K562 (cell line): Measurements from ENCODE around the gene SLC44A5. TPM values are rescaled to one million over a fixed set of nuclear protein-coding genes. Genes with fewer than 3 reads are reported as not detected.

Experiments used
- BRF1 ChIP-seq: IDR thresholded peaks from 3 replicates; pipeline ENCODE4 v1.6.1; 2011; ENCODE audit warnings: borderline replicate concordance, mild to moderate bottlenecking; ENCODE audit not compliant: insufficient read length; ENCODE audit errors: extremely low read depth
- CBFA2T2 ChIP-seq: fragments of 450-650 bp; conservative IDR thresholded peaks from 2 replicates; pipeline ENCODE4 v1.6.1; 2017; ENCODE audit warnings: mild to moderate bottlenecking
- DIDO1 ChIP-seq: fragments of 450-650 bp; IDR thresholded peaks from 2 replicates; pipeline ENCODE4 v1.6.1; 2016; ENCODE audit warnings: low read depth, missing biosample characterization, missing genetic modification characterization
- ELF1 ChIP-seq: fragments of 200-800 bp; sonication (Bioruptor generic); IDR thresholded peaks from 2 replicates; pipeline ENCODE4 v1.6.1; 2016; ENCODE audit warnings: missing genetic modification characterization, missing compliant biosample characterization
- FOXM1 ChIP-seq, 2 experiments: fragments of 450-650 bp in 1 of 2; sonication (generic) in 1 of 2; formaldehyde crosslinking in 1 of 2; IDR thresholded peaks; 2 replicates each; pipeline versions ENCODE4 v1.6.1 to v1.9.0; 2017 to 2022; ENCODE audit warnings: low read depth in 2 of 2, mild to moderate bottlenecking in 2 of 2, missing genetic modification reagents in 1 of 2, moderate library complexity in 1 of 2
- KLF13 ChIP-seq: fragments of 450-650 bp; IDR thresholded peaks from 2 replicates; pipeline ENCODE4 v1.6.1; 2016; ENCODE audit warnings: missing genetic modification characterization, low read depth, mild to moderate bottlenecking, missing compliant biosample characterization, moderate library complexity, borderline replicate concordance
- NFYB ChIP-seq: IDR thresholded peaks from 2 replicates; pipeline ENCODE4 v1.6.1; 2011; ENCODE audit warnings: mild to moderate bottlenecking, moderate library complexity; ENCODE audit not compliant: insufficient read length; ENCODE audit errors: extremely low read depth
- NUFIP1 ChIP-seq: fragments of 450-650 bp; IDR thresholded peaks from 2 replicates; pipeline ENCODE4 v1.6.1; 2018; ENCODE audit not compliant: partially characterized antibody
- PRPF4 ChIP-seq: fragments of 200-400 bp; formaldehyde crosslinking; IDR thresholded peaks from one replicate; pipeline ENCODE4 v1.6.1; 2017; ENCODE audit warnings: low read length, low read depth, mild to moderate bottlenecking; ENCODE audit not compliant: insufficient read depth, poor library complexity, severe bottlenecking
- RBM34 ChIP-seq: fragments of 200-400 bp; formaldehyde crosslinking; IDR thresholded peaks from 2 replicates; pipeline ENCODE4 v1.6.1; 2018; ENCODE audit warnings: low read length, borderline replicate concordance; ENCODE audit not compliant: insufficient read depth
- RFX1 ChIP-seq: fragments of 450-650 bp; IDR thresholded peaks from 2 replicates; pipeline ENCODE4 v1.6.1; 2016; ENCODE audit warnings: mild to moderate bottlenecking, moderate library complexity
- SMARCB1 ChIP-seq: IDR thresholded peaks from 2 replicates; pipeline ENCODE4 v1.6.1; 2011; ENCODE audit warnings: improper control_type of control experiment, low read depth; ENCODE audit not compliant: insufficient read length
- U2AF1 ChIP-seq: fragments of 200-400 bp; formaldehyde crosslinking; optimal IDR thresholded peaks from 2 replicates; pipeline ENCODE3; 2017; ENCODE audit warnings: mild to moderate bottlenecking, low read depth, low read length, moderate library complexity
- polyA plus RNA-seq, 8 experiments: library from polyadenylated mRNA; depleted of rRNA in 4 of 8; stranded (reverse) in 5 of 8; unstranded in 3 of 8; fragments of >200 nt; fragmentation: Nextera tagmentation in 2 of 8; fragmentation: Illumina TruSeq in 1 of 8; extraction: Ambion mirVana in 2 of 8; extraction: Trizol in 1 of 8; gene quantifications; 2 replicates each; pipeline versions ENCODE4 v1.2.1 to v1.2.3, GENCODE V29; 2011 to 2014; ENCODE audit warnings: inconsistent platforms in 1 of 8, missing spikeins in 1 of 8
- total RNA-seq, 7 experiments: library from RNA; depleted of rRNA in 6 of 7; stranded (reverse); fragments of >200 nt in 6 of 7; fragmentation: Illumina TruSeq in 2 of 7; extraction: Trizol in 2 of 7; gene quantifications; 2 replicates each; pipeline versions ENCODE4 v1.2.1 to v1.2.3, GENCODE V29; 2011 to 2021; ENCODE audit warnings: low replicate concordance in 1 of 7
- TF ChIP-seq, protein P1 (sequence below): fragments of 450-650 bp; IDR thresholded peaks from 2 replicates; pipeline ENCODE4 v1.6.1; 2016; ENCODE audit warnings: mild to moderate bottlenecking, moderate library complexity
- TF ChIP-seq, protein P2 (sequence below): fragments of 250-450 bp; sonication (Bioruptor Pico); IDR thresholded peaks from 2 replicates; pipeline ENCODE4 v1.4.0; 2020; ENCODE audit warnings: mild to moderate bottlenecking, moderate library complexity, borderline replicate concordance

SLC44A5 gene
- total and polyA plus RNA-seq, 9 of the 15 experiments (the other 6 are each of a cell fraction or from before 2014, with no cell fraction given): 1.2 to 10.1 (median 3.2) TPM

DNA sequence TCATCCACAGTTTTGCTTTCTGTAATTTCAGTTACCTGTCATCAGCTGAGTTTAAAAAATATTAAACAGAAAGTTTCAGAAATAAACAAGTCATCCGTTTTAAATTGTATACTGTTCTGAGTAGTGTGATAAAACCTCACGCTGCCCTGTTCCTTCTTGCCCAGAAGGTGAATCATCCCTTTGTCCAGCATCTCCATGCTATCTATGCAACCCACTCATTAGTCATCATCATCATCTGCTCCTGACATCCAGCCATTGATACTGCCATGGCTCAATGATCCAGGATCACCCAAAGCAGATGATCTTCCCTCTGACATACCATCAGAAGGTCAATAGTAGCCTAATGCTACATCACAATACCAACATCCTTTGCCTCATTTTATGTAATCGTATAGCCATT is 198.3 kb downstream of the SLC44A5 start (continued):
- TF ChIP-seq, protein P1, sequence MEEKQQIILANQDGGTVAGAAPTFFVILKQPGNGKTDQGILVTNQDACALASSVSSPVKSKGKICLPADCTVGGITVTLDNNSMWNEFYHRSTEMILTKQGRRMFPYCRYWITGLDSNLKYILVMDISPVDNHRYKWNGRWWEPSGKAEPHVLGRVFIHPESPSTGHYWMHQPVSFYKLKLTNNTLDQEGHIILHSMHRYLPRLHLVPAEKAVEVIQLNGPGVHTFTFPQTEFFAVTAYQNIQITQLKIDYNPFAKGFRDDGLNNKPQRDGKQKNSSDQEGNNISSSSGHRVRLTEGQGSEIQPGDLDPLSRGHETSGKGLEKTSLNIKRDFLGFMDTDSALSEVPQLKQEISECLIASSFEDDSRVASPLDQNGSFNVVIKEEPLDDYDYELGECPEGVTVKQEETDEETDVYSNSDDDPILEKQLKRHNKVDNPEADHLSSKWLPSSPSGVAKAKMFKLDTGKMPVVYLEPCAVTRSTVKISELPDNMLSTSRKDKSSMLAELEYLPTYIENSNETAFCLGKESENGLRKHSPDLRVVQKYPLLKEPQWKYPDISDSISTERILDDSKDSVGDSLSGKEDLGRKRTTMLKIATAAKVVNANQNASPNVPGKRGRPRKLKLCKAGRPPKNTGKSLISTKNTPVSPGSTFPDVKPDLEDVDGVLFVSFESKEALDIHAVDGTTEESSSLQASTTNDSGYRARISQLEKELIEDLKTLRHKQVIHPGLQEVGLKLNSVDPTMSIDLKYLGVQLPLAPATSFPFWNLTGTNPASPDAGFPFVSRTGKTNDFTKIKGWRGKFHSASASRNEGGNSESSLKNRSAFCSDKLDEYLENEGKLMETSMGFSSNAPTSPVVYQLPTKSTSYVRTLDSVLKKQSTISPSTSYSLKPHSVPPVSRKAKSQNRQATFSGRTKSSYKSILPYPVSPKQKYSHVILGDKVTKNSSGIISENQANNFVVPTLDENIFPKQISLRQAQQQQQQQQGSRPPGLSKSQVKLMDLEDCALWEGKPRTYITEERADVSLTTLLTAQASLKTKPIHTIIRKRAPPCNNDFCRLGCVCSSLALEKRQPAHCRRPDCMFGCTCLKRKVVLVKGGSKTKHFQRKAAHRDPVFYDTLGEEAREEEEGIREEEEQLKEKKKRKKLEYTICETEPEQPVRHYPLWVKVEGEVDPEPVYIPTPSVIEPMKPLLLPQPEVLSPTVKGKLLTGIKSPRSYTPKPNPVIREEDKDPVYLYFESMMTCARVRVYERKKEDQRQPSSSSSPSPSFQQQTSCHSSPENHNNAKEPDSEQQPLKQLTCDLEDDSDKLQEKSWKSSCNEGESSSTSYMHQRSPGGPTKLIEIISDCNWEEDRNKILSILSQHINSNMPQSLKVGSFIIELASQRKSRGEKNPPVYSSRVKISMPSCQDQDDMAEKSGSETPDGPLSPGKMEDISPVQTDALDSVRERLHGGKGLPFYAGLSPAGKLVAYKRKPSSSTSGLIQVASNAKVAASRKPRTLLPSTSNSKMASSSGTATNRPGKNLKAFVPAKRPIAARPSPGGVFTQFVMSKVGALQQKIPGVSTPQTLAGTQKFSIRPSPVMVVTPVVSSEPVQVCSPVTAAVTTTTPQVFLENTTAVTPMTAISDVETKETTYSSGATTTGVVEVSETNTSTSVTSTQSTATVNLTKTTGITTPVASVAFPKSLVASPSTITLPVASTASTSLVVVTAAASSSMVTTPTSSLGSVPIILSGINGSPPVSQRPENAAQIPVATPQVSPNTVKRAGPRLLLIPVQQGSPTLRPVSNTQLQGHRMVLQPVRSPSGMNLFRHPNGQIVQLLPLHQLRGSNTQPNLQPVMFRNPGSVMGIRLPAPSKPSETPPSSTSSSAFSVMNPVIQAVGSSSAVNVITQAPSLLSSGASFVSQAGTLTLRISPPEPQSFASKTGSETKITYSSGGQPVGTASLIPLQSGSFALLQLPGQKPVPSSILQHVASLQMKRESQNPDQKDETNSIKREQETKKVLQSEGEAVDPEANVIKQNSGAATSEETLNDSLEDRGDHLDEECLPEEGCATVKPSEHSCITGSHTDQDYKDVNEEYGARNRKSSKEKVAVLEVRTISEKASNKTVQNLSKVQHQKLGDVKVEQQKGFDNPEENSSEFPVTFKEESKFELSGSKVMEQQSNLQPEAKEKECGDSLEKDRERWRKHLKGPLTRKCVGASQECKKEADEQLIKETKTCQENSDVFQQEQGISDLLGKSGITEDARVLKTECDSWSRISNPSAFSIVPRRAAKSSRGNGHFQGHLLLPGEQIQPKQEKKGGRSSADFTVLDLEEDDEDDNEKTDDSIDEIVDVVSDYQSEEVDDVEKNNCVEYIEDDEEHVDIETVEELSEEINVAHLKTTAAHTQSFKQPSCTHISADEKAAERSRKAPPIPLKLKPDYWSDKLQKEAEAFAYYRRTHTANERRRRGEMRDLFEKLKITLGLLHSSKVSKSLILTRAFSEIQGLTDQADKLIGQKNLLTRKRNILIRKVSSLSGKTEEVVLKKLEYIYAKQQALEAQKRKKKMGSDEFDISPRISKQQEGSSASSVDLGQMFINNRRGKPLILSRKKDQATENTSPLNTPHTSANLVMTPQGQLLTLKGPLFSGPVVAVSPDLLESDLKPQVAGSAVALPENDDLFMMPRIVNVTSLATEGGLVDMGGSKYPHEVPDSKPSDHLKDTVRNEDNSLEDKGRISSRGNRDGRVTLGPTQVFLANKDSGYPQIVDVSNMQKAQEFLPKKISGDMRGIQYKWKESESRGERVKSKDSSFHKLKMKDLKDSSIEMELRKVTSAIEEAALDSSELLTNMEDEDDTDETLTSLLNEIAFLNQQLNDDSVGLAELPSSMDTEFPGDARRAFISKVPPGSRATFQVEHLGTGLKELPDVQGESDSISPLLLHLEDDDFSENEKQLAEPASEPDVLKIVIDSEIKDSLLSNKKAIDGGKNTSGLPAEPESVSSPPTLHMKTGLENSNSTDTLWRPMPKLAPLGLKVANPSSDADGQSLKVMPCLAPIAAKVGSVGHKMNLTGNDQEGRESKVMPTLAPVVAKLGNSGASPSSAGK: no peak
- TF ChIP-seq U2AF1 (no peak), NFYB (no peak), DIDO1 (no peak), CBFA2T2 (peak; percentile 67), NUFIP1 (no peak), RFX1 (no peak), RBM34 (no peak), PRPF4 (no peak), BRF1 (no peak), SMARCB1 (no peak), FOXM1 (IDR thresholded peaks at IDR 0.05; ENCODE audit: low read depth) (no peak), FOXM1 (CRISPR knock-in tag; IDR thresholded peaks at IDR 0.05; ENCODE audit: low read depth) (no peak), KLF13 (no peak), ELF1 (tag) (no peak)
- TF ChIP-seq, protein P2, sequence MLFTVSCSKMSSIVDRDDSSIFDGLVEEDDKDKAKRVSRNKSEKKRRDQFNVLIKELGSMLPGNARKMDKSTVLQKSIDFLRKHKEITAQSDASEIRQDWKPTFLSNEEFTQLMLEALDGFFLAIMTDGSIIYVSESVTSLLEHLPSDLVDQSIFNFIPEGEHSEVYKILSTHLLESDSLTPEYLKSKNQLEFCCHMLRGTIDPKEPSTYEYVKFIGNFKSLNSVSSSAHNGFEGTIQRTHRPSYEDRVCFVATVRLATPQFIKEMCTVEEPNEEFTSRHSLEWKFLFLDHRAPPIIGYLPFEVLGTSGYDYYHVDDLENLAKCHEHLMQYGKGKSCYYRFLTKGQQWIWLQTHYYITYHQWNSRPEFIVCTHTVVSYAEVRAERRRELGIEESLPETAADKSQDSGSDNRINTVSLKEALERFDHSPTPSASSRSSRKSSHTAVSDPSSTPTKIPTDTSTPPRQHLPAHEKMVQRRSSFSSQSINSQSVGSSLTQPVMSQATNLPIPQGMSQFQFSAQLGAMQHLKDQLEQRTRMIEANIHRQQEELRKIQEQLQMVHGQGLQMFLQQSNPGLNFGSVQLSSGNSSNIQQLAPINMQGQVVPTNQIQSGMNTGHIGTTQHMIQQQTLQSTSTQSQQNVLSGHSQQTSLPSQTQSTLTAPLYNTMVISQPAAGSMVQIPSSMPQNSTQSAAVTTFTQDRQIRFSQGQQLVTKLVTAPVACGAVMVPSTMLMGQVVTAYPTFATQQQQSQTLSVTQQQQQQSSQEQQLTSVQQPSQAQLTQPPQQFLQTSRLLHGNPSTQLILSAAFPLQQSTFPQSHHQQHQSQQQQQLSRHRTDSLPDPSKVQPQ (CRISPR knock-in tag): no peak
